ENCODE data around the gene HOXD13. TPM values are rescaled to one million over a fixed set of nuclear protein-coding genes. Genes with fewer than 3 reads are reported as not detected.

The HOXD13 gene
- total and polyA plus RNA-seq, 7 experiments from 2014 or later = not detected

GRCh38 chr2:176088048-176088936 lies 4.2 kb upstream of the HOXD13 start:
- intact Hi-C loops (cut with micrococcal nuclease) = loop anchor here in 1 of 2 donors (5.0 to 10.0 kb wide), 2 partner anchors 44 to 1753 kb away; partner anchors contain the start of gene SP9

GRCh38 chr2:176088937-176089842 lies 3.3 kb upstream of the HOXD13 start:
- POLR2A ChIA-PET = no interaction called here
- peaks cover 2 to 67% (median 26%) of the 10 kb centered on the region in 11 donors for H3K9me3 Mint-ChIP-seq
- H3K27me3 Mint-ChIP-seq = peaks cover 79 to 91% (median 83%) of the 10 kb centered on the region in 5 donors
- Histone ChIP-seq H3K4me1 (ENCODE audit: control insufficient read depth in 2 of 2, insufficient read depth in 2 of 2, low read length in 2 of 2) (peaks cover 0 to 8% of the 10 kb centered on the region in 2 donors), H3K36me3 (ENCODE audit: control insufficient read depth in 2 of 3, insufficient read depth in 3 of 3, low read length in 3 of 3) (no peaks in the 10 kb centered on the region), H3K9me3 (ENCODE audit: control insufficient read depth in 2 of 3, low read length in 3 of 3) (peaks cover 0 to 19% (median 5%) of the 10 kb centered on the region in 3 experiments), H3K4me3 (ENCODE audit: low read length) (no peak overlapping the region), H3K27ac (ENCODE audit: low read depth, low read length) (no peak overlapping the region), H3K27me3 (ENCODE audit: control insufficient read depth in 2 of 2, insufficient read depth in 2 of 2, low read length in 2 of 2) (peaks cover 31 to 86% of the 10 kb centered on the region in 2 donors)
- peaks cover 0 to 29% (median 5%) of the 10 kb centered on the region in 5 donors for H3K36me3 Mint-ChIP-seq
- peak overlapping the region in 4 of 10 donors; percentile 5 to 73 (median 29) for H3K4me3 Mint-ChIP-seq
- CTCF ChIA-PET = interaction anchor here (0.6 to 0.7 kb wide), 2 partner anchors 365 to 1373 kb away, joined by 3 read pairs; no protein-coding TSS in a partner anchor
- intact Hi-C loops (cut with micrococcal nuclease) = loop anchor here in 1 of 2 donors (5.0 to 10.0 kb wide), 2 partner anchors 43 to 1754 kb away; partner anchors contain the start of gene SP9
- no peak overlapping the region for H3K27ac Mint-ChIP-seq
- DNase-seq (no peak), ATAC-seq (no peak)
- peaks cover 6 to 39% (median 21%) of the 10 kb centered on the region in 7 donors for H3K4me1 Mint-ChIP-seq

More at GRCh38 chr2:176088048-176088936, 4.2 kb upstream of the HOXD13 start:
- peaks cover 79 to 91% (median 82%) of the 10 kb centered on the region in 5 donors for H3K27me3 Mint-ChIP-seq
- ChIA-PET POLR2A (no interaction called here), CTCF (interaction anchor here (0.7 kb wide), 1 partner anchor 364 kb away, joined by 3 read pairs; no protein-coding TSS in a partner anchor)
- H3K4me1 Mint-ChIP-seq = peaks cover 6 to 34% (median 18%) of the 10 kb centered on the region in 7 donors
- no peak overlapping the region for H3K4me3 ChIP-seq (ENCODE audit: low read length)
- H3K4me3 Mint-ChIP-seq = peak overlapping the region; percentile 17 to 79 (median 64)
- peaks cover 0 to 38% (median 3%) of the 10 kb centered on the region in 5 donors for H3K36me3 Mint-ChIP-seq
- no peaks in the 10 kb centered on the region for H3K36me3 ChIP-seq (ENCODE audit: control insufficient read depth in 2 of 3, insufficient read depth in 3 of 3, low read length in 3 of 3)
- peak overlapping the region in 6 of 9 donors; percentile 14 to 98 (median 40) for H3K27ac Mint-ChIP-seq
- peaks cover 2 to 67% (median 24%) of the 10 kb centered on the region in 11 donors for H3K9me3 Mint-ChIP-seq
- H3K27ac ChIP-seq (ENCODE audit: low read depth, low read length) = no peak overlapping the region
- H3K9me3 ChIP-seq (ENCODE audit: control insufficient read depth in 2 of 3, low read length in 3 of 3) = peaks cover 0 to 25% (median 13%) of the 10 kb centered on the region in 3 experiments
- ATAC-seq = peak; percentile 49
- peaks cover 0 to 3% of the 10 kb centered on the region in 2 donors for H3K4me1 ChIP-seq (ENCODE audit: control insufficient read depth in 2 of 2, insufficient read depth in 2 of 2, low read length in 2 of 2)
- no peak for DNase-seq
- H3K27me3 ChIP-seq (ENCODE audit: control insufficient read depth in 2 of 2, insufficient read depth in 2 of 2, low read length in 2 of 2) = peaks cover 30 to 83% of the 10 kb centered on the region in 2 donors

- intact Hi-C loops (cut with micrococcal nuclease) = loop anchor here in 1 of 2 donors (5.0 to 10.0 kb wide), 2 partner anchors 42 to 1755 kb away; partner anchors contain the start of gene SP9
- no peak overlapping the region for H3K27ac Mint-ChIP-seq
- H3K9me3 ChIP-seq (ENCODE audit: control insufficient read depth in 2 of 3, low read length in 3 of 3) = peaks cover 0 to 13% (median 5%) of the 10 kb centered on the region in 3 experiments
- DNase-seq (no peak), ATAC-seq (no peak)
- no peak overlapping the region for H3K4me3 Mint-ChIP-seq
- ChIA-PET CTCF (interaction anchor here (0.6 kb wide), 1 partner anchor 1374 kb away, joined by 3 read pairs; no protein-coding TSS in a partner anchor), POLR2A (no interaction called here)
- peaks cover 0 to 8% of the 10 kb centered on the region in 2 donors for H3K4me1 ChIP-seq (ENCODE audit: control insufficient read depth in 2 of 2, insufficient read depth in 2 of 2, low read length in 2 of 2)
- peaks cover 38 to 86% of the 10 kb centered on the region in 2 donors for H3K27me3 ChIP-seq (ENCODE audit: control insufficient read depth in 2 of 2, insufficient read depth in 2 of 2, low read length in 2 of 2)
- peaks cover 0 to 22% (median 5%) of the 10 kb centered on the region in 5 donors for H3K36me3 Mint-ChIP-seq
- no peaks in the 10 kb centered on the region for H3K36me3 ChIP-seq (ENCODE audit: control insufficient read depth in 2 of 3, insufficient read depth in 3 of 3, low read length in 3 of 3)
- peaks cover 79 to 91% (median 83%) of the 10 kb centered on the region in 5 donors for H3K27me3 Mint-ChIP-seq
- peaks cover 6 to 39% (median 21%) of the 10 kb centered on the region in 7 donors for H3K4me1 Mint-ChIP-seq
- H3K27ac ChIP-seq (ENCODE audit: low read depth, low read length) = no peak overlapping the region
- H3K9me3 Mint-ChIP-seq = peaks cover 2 to 67% (median 22%) of the 10 kb centered on the region in 11 donors
- H3K4me3 ChIP-seq (ENCODE audit: low read length) = no peak overlapping the region
Observed at GRCh38 chr2:176089843-176090395, 2.6 kb upstream of the HOXD13 start.

- Histone ChIP-seq H3K27me3 (ENCODE audit: control insufficient read depth in 2 of 2, insufficient read depth in 2 of 2, low read length in 2 of 2) (peaks cover 43 to 86% of the 10 kb centered on the region in 2 donors), H3K4me3 (ENCODE audit: low read length) (no peak overlapping the region), H3K9me3 (ENCODE audit: control insufficient read depth in 2 of 3, low read length in 3 of 3) (peaks cover 0 to 7% (median 5%) of the 10 kb centered on the region in 3 experiments), H3K4me1 (ENCODE audit: control insufficient read depth in 2 of 2, insufficient read depth in 2 of 2, low read length in 2 of 2) (peaks cover 0 to 8% of the 10 kb centered on the region in 2 donors), H3K36me3 (ENCODE audit: control insufficient read depth in 2 of 3, insufficient read depth in 3 of 3, low read length in 3 of 3) (no peaks in the 10 kb centered on the region), H3K27ac (ENCODE audit: low read depth, low read length) (no peak overlapping the region)
- peaks cover 84 to 91% (median 87%) of the 10 kb centered on the region in 5 donors for H3K27me3 Mint-ChIP-seq
- peaks cover 0 to 22% (median 5%) of the 10 kb centered on the region in 5 donors for H3K36me3 Mint-ChIP-seq
- H3K4me1 Mint-ChIP-seq = peaks cover 6 to 40% (median 21%) of the 10 kb centered on the region in 7 donors
- H3K9me3 Mint-ChIP-seq = peaks cover 2 to 67% (median 24%) of the 10 kb centered on the region in 11 donors
- CTCF ChIA-PET = interaction anchor here (0.6 kb wide), 1 partner anchor 220 kb away, joined by 3 read pairs; no protein-coding TSS in a partner anchor
- peak overlapping the region in 2 of 10 donors; percentile 59 to 64 for H3K4me3 Mint-ChIP-seq
- DNase-seq = no peak
- intact Hi-C loops (cut with micrococcal nuclease) = no loop called here
- POLR2A ChIA-PET = no interaction called here
- peak overlapping the region in 1 of 9 donors; percentile 77 for H3K27ac Mint-ChIP-seq
- ATAC-seq = no peak
Observed at GRCh38 chr2:176090862-176091261, 1.7 kb upstream of the HOXD13 start.

GRCh38 chr2:176091329-176092258 lies 927 bp upstream of the HOXD13 start:
- ChIA-PET POLR2A (no interaction called here), CTCF (interaction anchor here (0.6 kb wide), 1 partner anchor 221 kb away, joined by 3 read pairs; no protein-coding TSS in a partner anchor)
- intact Hi-C loops (cut with micrococcal nuclease) = no loop called here
- peaks cover 9 to 44% (median 25%) of the 10 kb centered on the region in 7 donors for H3K4me1 Mint-ChIP-seq
- H3K9me3 ChIP-seq (ENCODE audit: control insufficient read depth in 2 of 3, low read length in 3 of 3) = peaks cover 0 to 4% (median 3%) of the 10 kb centered on the region in 3 experiments
- H3K4me1 ChIP-seq (ENCODE audit: control insufficient read depth in 2 of 2, insufficient read depth in 2 of 2, low read length in 2 of 2) = peaks cover 4 to 9% of the 10 kb centered on the region in 2 donors
- no peaks in the 10 kb centered on the region for H3K36me3 ChIP-seq (ENCODE audit: control insufficient read depth in 2 of 3, insufficient read depth in 3 of 3, low read length in 3 of 3)
- DNase-seq = no peak
- H3K27me3 ChIP-seq (ENCODE audit: control insufficient read depth in 2 of 2, insufficient read depth in 2 of 2, low read length in 2 of 2) = peaks cover 45 to 87% of the 10 kb centered on the region in 2 donors
- H3K9me3 Mint-ChIP-seq = peaks cover 2 to 70% (median 21%) of the 10 kb centered on the region in 11 donors
- peaks cover 0 to 19% (median 5%) of the 10 kb centered on the region in 5 donors for H3K36me3 Mint-ChIP-seq
- ATAC-seq = no peak
- H3K27ac ChIP-seq (ENCODE audit: low read depth, low read length) = no peak overlapping the region
- peak overlapping the region in 7 of 9 donors; percentile 50 to 81 (median 71) for H3K27ac Mint-ChIP-seq
- H3K4me3 ChIP-seq (ENCODE audit: low read length) = no peak overlapping the region
- peaks cover 83 to 93% (median 90%) of the 10 kb centered on the region in 5 donors for H3K27me3 Mint-ChIP-seq
- peak overlapping the region; percentile 34 to 72 (median 62) for H3K4me3 Mint-ChIP-seq
